ENCODE data around the gene IFNGR2.

The IFNGR2 gene

DNA sequence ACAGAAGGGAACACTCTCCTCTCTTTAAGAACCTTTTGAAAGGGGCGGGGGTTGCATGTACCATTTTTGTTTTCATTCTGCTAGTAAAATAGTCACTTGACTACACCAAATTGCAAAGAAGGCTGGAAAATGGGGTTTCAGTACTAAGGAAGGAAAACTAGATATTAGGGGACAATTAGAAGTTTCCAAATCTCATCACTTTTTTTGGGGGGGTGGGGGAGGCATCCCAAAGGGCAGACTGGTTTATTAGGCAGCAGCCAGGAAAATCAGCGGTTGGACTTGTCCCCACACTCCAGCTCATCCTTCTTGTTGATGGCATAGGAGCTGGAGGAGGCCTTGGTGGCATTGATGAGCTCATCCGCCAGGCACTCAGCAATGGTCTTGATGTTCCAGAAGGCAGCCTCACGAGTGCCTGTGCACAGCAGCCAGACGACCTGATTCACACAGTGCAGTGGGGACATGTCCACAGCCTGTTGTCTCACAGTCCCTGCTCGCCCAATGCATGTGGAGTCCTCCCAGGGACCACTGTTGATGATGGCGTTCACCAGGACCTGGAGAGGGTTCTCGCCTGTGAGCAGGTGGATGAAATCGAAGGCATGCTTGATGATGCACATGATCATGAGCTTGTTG lies 78.2 kb downstream of the IFNGR2 start:
- DNase-seq (ENCODE audit: low spot score), result no peak
